HTR-8/SVneo (cell line): Measurements from ENCODE around the gene NINJ1.
"Not testable (repeated sequence)": the region's sequence is repeated elsewhere in the genome, so short reads cannot be mapped to it uniquely, and the experiment has no call there.

Experiments
- DNase-seq: peaks from one replicate; pipeline ENCODE4 v3.0.0; 2011; ENCODE audit warnings: low spot score, mixed read lengths; ENCODE audit not compliant: insufficient read length
- FAIRE-seq: peaks from 2 replicates; lab custom pipeline; 2011; peaks lifted over from hg19 to GRCh38; lab: Jason Lieb, UNC

The NINJ1 gene

DNA sequence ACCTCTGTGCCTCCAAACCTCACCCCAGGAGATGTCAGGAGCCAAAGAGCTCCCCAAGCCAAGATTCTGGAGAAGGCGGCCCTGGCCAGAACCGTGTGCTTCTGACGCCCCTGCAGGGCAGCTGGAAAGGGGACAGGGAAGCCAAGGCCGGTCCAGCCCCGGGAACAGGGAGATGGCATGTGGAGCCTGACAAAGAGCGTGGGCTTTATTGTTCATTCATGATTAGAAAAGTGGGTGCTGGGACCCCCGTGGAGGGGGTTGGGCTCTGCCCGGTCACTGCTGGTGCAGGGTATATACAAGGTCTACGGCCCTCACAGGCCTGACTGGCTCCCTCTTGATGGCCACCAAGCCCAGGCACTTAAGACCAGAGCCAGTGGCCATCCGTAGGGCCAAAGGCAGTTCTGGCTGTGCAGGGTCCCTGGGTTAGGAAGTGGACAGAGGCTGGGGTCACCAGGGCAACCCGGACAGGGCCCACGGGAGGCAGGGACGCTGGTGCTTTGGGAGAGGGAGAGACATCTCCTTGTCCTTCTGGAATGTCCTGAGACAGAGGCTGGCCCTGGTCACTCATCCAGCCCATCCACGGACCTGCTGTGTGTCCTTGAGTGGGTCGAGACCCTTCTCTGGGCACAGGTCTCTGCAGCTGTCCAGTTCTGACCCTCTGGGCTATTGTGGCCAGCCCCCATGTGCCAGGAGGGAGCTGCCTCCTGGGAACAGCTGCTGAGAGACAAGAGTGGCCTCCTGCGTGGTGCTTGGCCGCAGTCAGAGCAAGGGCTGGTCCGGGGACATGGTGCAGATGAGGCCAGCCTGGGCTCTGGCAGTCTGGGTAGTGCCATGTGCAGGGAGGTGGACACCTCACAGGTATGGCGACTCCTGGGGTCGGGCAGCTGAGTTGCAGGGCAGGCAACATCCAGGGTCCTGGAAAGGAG lies 12.5 kb downstream of the NINJ1 start:
- FAIRE-seq, result no peak

DNA sequence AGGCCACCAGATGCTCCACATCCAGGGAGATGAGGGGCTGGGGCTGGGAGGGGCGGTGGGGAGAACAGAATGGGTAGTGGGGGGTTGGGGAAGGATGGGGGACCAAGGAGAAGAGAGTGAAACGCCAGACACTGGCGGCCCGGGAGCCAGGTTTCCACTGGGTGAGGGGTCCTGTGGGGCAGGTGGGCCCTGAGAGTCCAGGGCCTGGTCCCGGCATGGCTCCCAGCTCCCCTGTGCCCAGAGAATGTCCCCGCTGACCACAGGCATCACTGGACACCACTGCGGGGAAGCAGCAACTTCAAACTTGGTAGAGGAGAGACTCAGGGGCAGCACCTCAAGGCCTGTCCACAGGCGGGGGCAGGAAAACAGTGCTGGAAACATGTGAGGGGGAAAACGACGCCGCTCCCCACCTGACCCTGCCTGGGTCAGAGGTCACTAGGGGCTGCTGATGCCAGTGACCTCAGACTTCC lies 13.2 kb downstream of the NINJ1 start:
- DNase-seq, result no peak
- no peak for FAIRE-seq

More for the DNA sequence above, 12.5 kb downstream of the NINJ1 start:
- no peak for DNase-seq

DNA sequence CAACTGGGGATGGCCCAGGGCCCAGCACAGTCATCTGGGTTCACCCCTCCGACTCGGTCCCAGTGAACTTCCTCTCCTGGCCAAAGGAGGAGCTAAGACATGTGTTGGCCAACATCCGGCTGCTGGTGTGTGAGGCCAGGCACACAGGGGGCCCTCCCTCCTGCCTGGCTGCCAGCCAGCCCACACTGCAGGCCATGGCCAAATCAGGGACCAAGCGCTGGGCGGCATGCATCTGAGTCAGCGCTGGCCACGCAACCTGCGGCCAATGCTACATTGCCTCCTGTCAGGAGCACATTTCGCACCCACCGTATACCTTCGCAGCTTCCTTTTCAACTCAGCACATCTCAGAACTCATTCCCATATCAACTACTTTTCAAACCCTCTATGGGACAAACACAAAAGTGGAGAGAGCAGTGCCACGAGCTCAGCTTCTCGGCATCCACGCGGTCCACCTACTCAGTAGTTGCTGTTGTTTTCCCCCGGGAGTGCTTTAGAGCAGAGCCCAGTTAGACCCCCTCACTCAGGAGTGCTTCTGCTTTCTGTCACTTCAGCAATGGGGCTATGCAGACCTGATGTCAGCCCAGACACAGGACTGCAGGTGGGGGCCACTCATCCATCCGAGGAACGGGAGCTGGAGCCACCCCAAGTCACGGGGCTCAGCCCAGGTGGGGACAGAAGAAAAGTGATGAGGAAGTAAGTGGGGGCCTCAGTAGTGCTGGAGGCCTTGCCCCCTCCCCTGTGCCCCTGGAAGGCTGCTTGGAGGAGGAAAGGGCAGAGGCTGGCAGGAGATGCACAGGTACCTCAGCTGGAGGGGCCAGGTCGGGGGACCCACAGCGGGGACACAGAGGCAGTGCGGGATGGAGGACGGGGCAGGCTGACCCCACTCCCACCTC lies 13.9 kb downstream of the NINJ1 start:
- DNase-seq, result peak; percentile 89
- FAIRE-seq, result peak; percentile 74

DNA sequence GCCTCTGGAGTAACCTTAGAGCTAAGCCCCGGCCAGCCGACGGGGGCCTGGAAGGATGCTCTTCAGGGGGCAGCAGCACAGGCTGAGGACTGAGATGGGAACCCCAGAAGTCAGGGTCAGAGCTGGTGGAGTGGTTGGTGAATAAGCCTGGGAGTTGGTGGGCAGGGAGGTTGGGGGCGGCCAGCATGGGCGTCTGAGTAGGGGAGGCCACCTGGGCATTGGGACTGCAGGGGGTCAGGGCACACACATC lies 14.4 kb downstream of the NINJ1 start:
- DNase-seq (no peak), FAIRE-seq (no peak)

DNA sequence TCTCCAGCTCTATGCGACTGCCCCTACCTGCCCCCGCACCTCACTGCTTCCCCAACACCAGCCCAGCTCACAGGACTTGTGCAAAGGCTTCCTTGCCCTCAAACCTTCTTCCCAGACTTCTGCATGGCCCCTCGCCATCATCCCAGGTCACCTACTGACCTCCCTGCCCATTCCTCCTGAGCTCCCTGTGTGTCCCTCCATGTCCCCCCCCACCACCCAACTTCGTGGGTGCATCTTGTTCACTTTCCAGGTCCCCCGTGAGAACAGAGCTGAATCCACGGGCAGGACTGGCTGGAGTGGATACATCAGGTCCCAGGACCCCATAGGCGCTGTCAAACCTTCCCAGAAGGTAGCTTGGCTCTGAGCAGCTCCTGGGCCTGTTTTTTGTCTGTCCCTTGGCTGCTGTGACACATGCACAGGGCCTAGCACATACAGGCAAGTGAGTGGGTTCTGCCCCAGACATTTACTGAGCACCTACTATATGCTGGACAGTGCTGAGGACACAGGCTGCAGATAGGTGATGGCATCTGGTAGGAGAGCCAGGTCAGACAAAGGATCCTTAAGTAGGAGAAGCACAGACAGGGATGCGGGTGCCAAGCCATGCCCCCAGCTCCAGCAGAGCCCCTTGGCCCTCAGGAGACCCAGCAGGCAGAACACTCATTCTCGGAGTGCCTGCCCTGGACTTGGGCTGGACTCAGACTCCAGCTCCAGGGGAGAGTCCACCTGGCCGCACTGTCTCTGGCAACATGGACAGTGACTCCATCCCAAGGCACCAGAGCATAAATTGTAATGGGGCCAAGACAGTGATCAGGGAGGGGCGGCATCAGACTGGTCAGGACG lies 15.0 kb downstream of the NINJ1 start:
- DNase-seq, result no peak
- FAIRE-seq, result no peak

DNA sequence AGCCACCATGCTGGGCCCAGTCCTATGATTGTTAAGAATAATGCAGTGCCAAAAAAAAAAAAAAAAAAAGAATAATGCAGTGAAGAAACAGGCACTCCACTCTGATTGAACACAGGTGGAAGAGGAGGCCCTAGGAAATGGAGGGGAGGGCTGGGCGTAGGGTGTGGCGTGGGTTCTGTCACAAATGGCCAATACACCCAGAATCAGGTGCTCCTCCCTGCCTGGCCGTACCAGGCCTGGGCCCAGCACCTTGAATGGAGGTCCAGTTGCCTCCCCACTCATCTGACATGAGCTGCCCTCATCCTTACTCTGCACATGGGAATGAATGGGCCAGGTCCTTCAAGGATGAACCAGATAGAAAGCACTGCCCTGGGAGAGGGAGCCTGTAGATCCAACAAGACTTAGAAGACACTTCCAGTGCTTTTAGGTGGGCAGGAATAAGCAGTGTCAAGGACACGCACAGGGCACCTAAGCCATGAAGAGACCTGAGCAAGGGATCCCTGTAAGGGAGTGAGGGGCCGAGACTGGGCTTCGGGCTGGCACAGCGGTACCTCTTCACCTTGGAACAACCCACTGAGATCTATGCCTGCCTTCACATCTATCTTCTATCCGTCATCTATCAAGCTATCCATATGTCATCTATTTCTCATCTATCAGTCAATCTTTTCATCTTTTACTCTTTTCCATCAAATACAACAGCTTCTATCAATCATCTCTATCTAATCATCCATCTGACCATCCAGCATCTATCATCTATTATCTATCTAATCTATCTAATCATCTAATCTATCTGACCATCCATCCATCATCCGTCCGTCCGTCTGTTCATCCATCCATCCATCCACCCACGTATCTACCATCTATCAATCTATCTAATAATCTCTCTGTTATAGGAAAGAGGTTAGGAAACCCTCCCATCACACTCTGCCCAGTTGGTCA lies 15.9 kb downstream of the NINJ1 start:
- no peak for FAIRE-seq

DNA sequence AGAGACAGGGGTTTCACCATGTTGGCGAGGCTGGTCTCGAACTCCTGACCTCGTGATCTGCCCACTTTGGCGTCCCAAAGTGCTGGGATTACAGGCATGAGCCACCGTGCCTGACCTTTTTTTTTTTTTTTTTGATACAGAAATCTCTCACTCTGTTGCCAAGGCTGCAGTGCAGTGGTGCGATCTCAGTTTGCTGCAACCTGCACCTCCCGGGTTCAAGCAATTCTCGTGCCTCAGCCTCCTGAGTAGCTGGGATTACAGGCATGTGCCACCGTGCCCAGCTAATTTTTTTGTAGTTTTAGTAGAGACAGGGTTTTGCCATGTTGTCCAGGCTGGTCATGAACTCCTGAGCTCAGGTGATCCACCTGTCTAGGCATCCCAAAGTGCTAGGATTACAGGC lies 16.5 kb downstream of the NINJ1 start:
- FAIRE-seq, DNase-seq: not testable (repeated sequence)

More for the DNA sequence above, 15.9 kb downstream of the NINJ1 start:
- no peak for DNase-seq

DNA sequence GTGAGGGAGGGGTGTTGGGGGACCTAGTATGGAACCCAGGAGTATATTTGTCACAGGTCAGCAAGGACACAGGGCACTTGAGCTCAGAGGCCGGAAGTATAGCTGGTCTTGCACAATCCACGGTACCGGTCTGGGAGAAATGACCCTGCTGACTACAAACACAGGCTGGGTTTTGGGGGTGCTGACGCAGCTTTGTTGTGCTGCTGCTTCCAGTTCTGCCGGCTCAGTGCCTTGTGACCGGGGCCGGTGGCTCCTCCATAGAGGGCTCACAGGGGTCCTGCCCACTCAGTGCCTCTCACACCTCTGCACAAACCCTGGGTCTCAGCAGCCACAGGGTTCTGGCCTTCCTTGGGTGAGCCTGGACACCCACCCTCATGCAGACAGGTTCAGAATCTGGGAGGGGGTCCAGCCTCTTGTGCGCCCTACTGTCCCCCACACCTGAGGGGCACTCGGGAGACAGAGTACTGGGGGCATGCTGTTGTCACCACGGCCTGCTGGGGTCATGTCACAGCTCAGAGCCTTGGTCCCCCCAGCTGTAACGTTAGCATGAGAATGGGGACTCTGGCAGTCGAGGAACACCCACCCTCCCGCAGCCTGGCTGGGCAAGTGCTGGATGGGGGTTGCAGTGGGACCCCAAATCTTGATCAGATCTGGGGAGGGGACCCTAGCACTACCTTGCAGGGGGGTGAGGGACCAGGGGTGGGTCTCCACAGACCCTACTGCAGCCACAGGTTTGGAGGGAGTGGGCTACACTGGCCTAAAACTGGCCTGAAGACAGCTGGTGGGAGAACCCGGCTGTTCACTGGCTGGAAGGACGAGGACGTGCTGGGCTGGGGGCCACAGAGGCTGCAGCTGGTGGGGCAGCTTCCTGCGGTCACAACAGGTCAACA lies 17.7 kb downstream of the NINJ1 start:
- peak; percentile 48 for DNase-seq
- no peak for FAIRE-seq

DNA sequence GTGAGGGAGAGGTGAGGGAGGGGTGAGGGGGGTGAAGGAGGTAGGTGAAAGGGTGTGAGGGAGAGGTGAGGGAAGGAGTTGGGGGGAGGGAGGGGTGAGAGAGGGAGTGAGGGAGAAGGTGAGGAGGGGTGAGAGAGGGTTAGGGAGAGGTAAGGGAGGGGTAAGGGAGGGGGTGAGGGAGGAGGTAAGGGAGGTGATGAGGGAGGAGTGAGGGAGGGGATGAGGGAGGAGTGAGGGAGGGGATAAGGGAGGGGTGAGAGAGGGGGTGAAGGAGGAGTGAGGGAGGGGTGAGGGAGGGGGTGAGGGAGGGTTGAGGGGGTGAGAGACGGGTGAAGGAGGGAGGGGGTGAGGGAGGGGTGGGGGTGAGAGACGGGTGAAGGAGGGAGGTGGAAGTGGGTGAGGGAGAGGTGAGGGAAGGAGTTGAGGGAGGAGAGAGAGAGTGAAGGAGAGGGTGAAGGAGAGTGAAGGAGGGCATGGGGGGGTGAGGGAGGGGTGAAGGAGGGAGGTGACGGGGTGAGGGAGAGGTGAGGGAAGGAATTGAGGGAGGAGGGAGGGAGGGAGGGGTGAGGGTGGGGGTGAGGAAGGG lies 18.5 kb downstream of the NINJ1 start:
- FAIRE-seq, result no peak
- no peak for DNase-seq

DNA sequence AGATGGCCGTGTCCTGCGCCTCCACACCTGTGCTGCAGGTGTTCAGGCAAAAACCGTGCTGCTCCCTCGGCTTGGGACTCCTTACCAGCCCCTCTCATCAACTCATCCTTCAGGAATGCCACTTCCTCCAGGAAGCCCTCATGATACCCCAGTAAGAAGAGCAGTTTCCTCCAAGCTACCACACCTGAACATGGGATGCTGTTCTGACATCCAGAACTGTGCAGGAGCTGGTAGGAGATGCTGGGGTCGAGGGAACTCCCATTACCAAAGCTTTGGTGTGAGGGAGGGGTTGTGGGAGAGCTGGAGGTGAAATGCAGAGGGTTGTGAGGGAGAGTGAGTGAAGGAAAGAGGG lies 19.1 kb downstream of the NINJ1 start:
- DNase-seq, result no peak
- no peak for FAIRE-seq

DNA sequence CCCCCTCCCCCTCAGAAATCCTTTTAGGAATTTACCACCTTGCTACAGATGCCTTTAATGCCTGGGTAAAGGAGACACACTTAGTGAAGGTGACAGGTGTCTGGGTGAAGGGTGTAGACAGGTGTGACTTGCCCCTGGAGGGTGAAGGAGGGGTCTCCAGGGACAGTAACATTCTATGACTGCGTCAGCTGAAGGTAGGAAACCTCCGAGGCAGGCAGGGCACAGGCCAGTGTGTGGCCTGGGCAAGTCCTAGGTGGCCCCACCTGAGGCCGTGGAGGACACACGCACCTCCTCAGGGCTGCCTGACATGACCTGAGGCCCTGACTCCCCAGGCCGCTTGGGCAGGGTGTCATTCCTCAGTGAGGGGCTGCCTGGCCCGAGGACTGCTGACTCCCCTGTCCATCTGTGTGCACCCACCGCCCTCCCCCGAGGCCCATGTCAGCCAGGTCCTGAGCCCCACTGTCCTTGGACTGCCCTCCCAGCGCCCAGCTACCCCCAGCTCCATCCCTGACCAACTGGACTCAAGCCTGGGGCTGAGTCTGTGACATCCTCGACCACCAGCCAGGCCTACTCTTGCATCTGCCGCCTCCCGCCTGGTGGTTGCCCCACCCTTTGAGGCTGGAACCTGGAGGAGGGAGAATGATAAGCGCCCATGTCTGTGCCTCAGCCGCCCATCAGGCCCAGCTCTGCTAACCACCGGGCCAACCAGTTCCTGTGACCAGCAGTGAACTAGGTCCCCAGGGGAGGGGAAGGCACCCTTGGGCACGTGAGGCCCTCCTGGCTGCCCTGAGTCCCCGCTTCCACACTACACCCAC lies 19.7 kb downstream of the NINJ1 start:
- no peak for DNase-seq
- FAIRE-seq, result no peak

DNA sequence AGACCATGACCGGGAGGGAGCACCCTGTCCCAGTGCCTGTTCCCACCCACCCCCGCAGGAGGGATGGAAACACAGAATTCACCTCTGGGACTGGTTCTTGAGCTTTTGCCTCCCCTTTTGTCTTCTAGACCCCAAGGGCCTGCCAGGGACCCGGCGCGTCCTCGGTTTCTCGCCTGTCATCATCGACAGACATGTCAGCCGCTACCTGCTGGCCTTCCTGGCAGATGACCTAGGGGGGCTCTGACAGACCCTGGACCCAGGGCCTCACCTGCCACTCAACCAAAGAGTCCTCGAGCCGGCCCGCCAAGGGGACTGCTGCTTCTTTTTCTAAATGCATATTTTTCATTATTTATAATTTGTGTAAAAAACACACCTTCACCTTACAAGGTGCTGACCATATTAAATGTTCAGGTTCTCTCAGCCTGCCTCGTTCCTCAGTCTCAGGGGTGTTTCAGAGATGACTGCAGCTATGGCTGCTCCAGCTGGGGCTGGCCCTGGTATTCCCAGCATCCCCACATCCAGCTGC lies 21.1 kb downstream of the NINJ1 start:
- DNase-seq, result no peak
- no peak for FAIRE-seq

DNA sequence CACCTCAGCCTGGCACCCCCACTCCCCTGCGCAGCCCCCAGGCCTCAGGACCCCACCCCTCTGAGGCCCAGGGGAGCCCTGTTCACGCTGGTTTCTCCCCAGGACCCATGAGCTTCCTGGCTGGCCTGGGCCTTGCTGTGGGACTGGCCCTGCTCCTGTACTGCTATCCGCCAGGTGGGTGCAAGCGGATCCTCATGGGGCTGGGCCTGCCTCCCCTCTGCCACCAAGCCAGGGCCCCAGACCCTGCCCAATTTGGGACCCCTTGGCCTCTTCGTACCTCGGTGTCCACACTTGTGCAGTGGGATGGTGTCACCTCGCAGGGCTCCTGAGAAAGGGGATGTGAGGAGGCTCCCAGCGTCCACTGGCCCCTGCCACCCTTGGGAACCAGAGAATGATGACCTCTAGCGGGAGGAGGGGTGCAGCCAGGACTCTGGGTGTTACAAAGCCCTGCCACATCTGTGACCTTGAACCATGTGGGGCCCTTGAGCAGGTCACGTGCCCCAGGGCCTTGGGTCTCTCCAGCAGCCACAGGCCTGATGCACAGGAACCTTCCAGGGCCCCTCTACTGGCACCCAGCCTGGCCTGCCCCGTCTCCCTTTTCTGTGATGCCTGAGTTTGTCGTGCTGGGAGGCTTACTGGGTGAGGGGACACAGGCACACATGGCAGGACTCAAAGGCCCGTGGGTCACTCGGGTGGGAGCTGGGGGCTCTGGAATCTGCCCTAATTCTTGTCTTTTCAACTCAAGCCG lies 21.8 kb downstream of the NINJ1 start:
- FAIRE-seq, result no peak

DNA sequence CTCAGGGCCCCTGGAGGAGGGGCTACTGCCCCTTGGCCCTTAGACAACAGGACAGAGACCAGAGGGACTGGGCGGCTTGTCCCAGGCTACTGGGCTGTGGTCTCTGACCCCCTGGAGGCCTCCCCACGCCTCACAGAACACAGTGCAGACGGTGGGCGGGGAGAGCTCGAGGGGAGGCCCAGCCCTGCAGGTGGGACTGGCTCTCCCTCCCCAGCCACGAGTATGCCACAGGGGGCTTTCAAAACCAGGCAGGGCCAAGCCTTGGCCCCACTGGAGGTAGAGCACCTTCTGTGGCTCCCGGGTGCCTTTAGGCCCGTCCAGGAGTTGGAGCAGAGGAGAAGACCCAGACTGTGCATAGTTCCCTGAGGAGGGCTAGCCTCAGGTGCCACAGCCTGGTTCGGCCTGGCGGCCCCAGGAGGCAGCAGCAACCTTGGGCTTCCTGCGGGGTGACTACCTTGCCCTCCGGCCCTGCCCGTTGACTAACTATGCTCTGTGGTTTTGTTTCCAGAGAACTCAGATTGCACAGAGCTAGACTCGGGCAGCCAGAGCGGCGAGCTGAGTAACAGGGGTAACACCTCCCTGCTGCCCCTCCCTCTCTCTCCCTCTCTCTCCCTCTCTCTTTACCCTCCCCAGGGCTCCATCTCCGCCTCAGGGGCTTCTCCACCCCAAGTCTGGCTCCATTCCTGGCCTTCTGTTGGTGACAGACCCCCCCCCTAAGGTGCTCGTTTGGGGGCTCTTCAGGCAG lies 22.5 kb downstream of the NINJ1 start:
- DNase-seq, result no peak
- FAIRE-seq, result no peak

More for the DNA sequence above, 21.8 kb downstream of the NINJ1 start:
- DNase-seq, result no peak

DNA sequence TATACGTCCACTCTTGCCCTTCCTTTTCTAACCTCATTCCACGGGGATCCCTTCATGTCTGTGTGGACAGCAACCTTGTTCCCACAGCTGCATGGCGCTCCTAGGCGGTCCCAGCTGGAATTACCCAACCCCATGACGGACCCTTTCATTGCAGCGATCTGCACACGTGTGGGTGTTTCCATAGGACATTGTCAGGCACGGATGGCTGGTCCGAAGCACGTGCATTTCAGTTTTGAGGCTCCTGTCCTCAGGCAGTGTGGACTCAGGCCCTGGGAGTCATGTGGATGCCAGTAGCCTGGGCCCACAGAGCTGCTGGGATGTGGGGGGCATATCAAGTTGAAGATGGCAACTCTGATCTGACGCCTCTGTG lies 23.1 kb downstream of the NINJ1 start:
- FAIRE-seq (no peak), DNase-seq (no peak)
